ENCODE measurements around the gene MTMR4. TPM values are rescaled to one million over a fixed set of nuclear protein-coding genes. Genes with fewer than 3 reads are reported as not detected.
A peak's percentile ranks its signal among the peaks of the same experiment; 100 is the strongest.

MTMR4 gene
- total RNA-seq, 2 experiments from 2014 or later = 73.3 to 82.1 TPM

DNA sequence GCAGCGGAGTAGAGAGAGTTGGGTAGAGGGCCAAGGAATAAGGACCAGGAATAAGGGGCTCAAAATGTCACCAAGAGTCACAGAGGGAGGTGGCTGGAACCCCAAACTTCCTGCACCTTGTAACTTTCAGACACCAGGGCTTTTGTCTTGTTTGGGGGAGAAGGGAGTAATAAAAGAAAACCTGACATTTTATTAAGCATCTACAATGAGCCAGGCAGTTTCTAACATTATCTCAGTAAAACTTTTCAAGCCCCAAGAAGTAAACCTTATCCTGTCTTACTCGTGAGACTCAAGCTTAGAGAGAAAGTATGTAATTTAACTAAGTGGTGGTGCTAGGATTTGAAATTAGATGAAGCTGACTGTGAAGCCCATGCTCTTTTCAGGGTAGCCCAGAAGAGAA, 848 bp upstream of the MTMR4 start:
- TF ChIP-seq, protein P1, sequence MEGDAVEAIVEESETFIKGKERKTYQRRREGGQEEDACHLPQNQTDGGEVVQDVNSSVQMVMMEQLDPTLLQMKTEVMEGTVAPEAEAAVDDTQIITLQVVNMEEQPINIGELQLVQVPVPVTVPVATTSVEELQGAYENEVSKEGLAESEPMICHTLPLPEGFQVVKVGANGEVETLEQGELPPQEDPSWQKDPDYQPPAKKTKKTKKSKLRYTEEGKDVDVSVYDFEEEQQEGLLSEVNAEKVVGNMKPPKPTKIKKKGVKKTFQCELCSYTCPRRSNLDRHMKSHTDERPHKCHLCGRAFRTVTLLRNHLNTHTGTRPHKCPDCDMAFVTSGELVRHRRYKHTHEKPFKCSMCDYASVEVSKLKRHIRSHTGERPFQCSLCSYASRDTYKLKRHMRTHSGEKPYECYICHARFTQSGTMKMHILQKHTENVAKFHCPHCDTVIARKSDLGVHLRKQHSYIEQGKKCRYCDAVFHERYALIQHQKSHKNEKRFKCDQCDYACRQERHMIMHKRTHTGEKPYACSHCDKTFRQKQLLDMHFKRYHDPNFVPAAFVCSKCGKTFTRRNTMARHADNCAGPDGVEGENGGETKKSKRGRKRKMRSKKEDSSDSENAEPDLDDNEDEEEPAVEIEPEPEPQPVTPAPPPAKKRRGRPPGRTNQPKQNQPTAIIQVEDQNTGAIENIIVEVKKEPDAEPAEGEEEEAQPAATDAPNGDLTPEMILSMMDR (IDR thresholded peaks at IDR 0.05) = no peak
- H3K27ac Mint-ChIP-seq = peak overlapping the region; percentile 70
- POLR2A ChIA-PET = interaction anchor here (0.9 to 5.4 kb wide), 9 partner anchors 12 to 177 kb away, joined by 3 to 68 read pairs (median 4); partner anchors contain the start of gene HSF5
- peaks cover 32% of the 10 kb centered on the region for H3K36me3 Mint-ChIP-seq (ENCODE audit: low read depth)
- H3K4me3 Mint-ChIP-seq = peak overlapping the region; percentile 68
- intact Hi-C loops (cut with micrococcal nuclease) = loop anchor here (10.0 kb wide), 1 partner anchor 490 kb away; no protein-coding TSS in a partner anchor
- DNase-seq = no peak
- peaks cover 49% of the 10 kb centered on the region for H3K4me1 Mint-ChIP-seq (ENCODE audit: low read depth)
- H3K27me3 Mint-ChIP-seq = no peaks in the 10 kb centered on the region
- no peak for ATAC-seq
- CTCF ChIA-PET = interaction anchor here (1.0 to 2.7 kb wide), 6 partner anchors 24 to 211 kb away, joined by 3 to 9 read pairs (median 4); partner anchors contain the start of genes HSF5, RAD51C, RNF43 and TEX14
- no peaks in the 10 kb centered on the region for H3K9me3 Mint-ChIP-seq

DNA sequence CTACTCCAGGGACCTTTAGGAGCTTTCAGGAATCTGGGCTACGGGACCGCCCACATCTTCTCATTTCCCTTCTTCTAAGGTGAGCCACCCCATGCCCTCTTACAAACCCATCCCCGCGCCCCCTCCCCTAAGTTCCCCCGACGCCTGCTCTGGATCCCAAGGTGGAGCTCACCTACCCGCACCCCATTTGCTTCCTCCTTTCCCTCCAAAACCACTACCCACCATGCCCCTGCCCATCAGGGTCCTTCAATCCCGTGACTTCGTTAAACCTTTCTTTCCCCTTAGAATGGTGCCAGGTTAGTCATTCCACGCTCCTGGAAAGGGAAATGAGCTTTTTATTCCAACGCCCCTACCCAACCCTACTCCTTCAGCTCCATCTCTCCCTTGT, 326 bp upstream of the MTMR4 start:
- intact Hi-C loops (cut with micrococcal nuclease) = loop anchor here (10.0 kb wide), 1 partner anchor 490 kb away; no protein-coding TSS in a partner anchor
- ChIA-PET CTCF (interaction anchor here (1.0 to 2.7 kb wide), 4 partner anchors 27 to 197 kb away, joined by 3 to 9 read pairs (median 4); partner anchors contain the start of genes HSF5, RAD51C, RNF43 and TEX14), POLR2A (interaction anchor here (0.9 to 5.4 kb wide), 9 partner anchors 11 to 176 kb away, joined by 3 to 68 read pairs (median 5); partner anchors contain the start of gene HSF5)
- Mint-ChIP-seq H3K27me3 (no peaks in the 10 kb centered on the region), H3K4me1 (ENCODE audit: low read depth) (peaks cover 50% of the 10 kb centered on the region), H3K36me3 (ENCODE audit: low read depth) (peaks cover 37% of the 10 kb centered on the region), H3K4me3 (peak overlapping the region; percentile 68), H3K27ac (peak overlapping the region; percentile 70), H3K9me3 (no peaks in the 10 kb centered on the region)
- TF ChIP-seq, protein P1 (IDR thresholded peaks at IDR 0.05) = no peak
- ATAC-seq (no peak), DNase-seq (no peak)

DNA sequence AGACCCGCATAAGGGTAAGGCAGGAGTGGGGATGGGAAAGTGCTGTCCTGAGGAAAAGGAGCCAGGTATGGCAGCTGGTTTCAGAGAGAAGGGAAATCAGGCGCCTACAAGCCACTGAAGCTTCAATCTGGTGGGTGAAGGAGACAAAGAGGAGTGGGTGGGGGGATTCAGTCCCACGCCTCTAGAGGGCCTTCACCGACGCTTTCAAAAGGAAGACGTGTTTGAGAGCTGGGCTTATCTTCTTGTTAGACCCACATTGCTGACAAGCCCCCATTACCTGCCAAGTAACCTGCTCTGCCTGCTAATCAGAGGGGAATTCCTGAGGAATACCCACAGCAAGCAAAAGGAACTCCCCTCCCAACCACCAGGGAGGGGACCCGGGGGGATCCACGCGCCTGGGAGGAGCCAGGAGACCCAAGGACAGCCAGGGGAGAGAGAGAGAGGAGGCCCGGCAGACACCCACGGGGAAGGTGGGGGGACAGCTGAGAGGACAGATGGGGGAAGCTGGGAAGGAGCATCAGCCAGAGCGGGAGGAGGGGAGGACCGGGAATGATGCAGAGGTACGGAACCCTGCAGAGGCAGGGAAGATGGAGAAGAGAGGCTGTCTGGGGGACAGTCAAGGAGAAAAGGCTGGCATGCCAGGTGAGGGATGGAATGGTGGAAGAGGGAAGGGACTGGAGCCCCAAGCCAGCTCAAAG, 1.0 kb downstream of the MTMR4 start:
- peak; percentile 50 for DNase-seq
- Mint-ChIP-seq H3K9me3 (no peaks in the 10 kb centered on the region), H3K36me3 (ENCODE audit: low read depth) (peaks cover 43% of the 10 kb centered on the region), H3K4me1 (ENCODE audit: low read depth) (peaks cover 47% of the 10 kb centered on the region), H3K4me3 (peak overlapping the region; percentile 90), H3K27ac (peak overlapping the region; percentile 87), H3K27me3 (no peaks in the 10 kb centered on the region)
- ChIA-PET POLR2A (interaction anchor here (1.4 to 5.4 kb wide), 5 partner anchors 14 to 173 kb away, joined by 3 to 68 read pairs (median 5); no protein-coding TSS in a partner anchor), CTCF (interaction anchor here (1.3 to 1.5 kb wide), 2 partner anchors 16 to 20 kb away, joined by 3 to 4 read pairs; no protein-coding TSS in a partner anchor)
- no peak for ATAC-seq
- TF ChIP-seq, protein P1 (IDR thresholded peaks at IDR 0.05) = no peak
- intact Hi-C loops (cut with micrococcal nuclease) = loop anchor here (10.0 kb wide), 1 partner anchor 491 kb away; no protein-coding TSS in a partner anchor

DNA sequence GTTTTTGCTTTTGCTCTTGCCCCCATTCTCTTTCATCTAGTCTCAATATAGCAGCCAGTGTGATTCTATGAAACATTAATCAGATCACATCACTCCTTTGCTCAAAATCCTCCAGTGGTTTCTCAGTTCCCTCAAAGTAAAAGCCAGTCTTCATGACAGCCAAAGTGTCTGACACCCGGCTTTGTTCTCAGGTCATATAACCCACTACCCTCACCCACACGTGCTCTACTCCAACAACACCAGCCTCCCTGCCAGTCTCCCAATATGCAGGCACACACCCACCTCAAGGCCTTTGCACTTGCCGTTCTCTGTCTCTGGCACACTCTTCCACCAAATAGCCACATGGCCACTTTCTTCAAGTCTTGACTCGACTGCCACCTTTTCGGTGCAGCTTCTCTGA, 4.4 kb downstream of the MTMR4 start:
- TF ChIP-seq, protein P1 (IDR thresholded peaks at IDR 0.05) = no peak
- no peak for DNase-seq
- ChIA-PET CTCF (no interaction called here), POLR2A (interaction anchor here (1.1 to 1.6 kb wide), 2 partner anchors 14 to 122 kb away, joined by 3 to 5 read pairs; no protein-coding TSS in a partner anchor)
- H3K36me3 Mint-ChIP-seq (ENCODE audit: low read depth) = peaks cover 47% of the 10 kb centered on the region
- no peaks in the 10 kb centered on the region for H3K27me3 Mint-ChIP-seq
- no peaks in the 10 kb centered on the region for H3K9me3 Mint-ChIP-seq
- no peak overlapping the region for H3K27ac Mint-ChIP-seq
- ATAC-seq = no peak
- intact Hi-C loops (cut with micrococcal nuclease) = loop anchor here (10.0 kb wide), 1 partner anchor 495 kb away; no protein-coding TSS in a partner anchor
- H3K4me3 Mint-ChIP-seq = no peak overlapping the region
- peaks cover 32% of the 10 kb centered on the region for H3K4me1 Mint-ChIP-seq (ENCODE audit: low read depth)
